Measurements from ENCODE around the gene CEP192.

DNA sequence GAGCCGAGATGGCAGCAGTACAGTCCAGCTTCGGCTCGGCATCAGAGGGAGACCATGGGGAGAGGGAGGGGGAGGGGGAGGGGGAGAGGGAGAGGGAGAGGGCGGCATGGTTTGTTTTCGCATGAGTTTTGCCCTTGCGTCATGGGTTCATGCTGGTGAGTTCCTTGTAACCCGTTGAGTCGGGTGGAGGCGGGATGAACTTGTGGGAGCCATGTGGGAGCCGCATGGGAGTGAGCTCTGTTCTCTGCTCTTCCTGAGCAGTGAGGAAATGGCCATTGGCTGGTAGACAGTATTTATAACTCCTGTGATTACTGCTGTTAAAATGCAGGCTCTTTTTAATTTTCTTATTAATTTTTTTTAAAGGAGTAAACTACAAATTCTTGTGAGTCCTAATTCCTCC lies 108.0 kb downstream of the CEP192 start:
- TF ChIP-seq, protein P1, sequence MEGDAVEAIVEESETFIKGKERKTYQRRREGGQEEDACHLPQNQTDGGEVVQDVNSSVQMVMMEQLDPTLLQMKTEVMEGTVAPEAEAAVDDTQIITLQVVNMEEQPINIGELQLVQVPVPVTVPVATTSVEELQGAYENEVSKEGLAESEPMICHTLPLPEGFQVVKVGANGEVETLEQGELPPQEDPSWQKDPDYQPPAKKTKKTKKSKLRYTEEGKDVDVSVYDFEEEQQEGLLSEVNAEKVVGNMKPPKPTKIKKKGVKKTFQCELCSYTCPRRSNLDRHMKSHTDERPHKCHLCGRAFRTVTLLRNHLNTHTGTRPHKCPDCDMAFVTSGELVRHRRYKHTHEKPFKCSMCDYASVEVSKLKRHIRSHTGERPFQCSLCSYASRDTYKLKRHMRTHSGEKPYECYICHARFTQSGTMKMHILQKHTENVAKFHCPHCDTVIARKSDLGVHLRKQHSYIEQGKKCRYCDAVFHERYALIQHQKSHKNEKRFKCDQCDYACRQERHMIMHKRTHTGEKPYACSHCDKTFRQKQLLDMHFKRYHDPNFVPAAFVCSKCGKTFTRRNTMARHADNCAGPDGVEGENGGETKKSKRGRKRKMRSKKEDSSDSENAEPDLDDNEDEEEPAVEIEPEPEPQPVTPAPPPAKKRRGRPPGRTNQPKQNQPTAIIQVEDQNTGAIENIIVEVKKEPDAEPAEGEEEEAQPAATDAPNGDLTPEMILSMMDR (IDR thresholded peaks at IDR 0.05 in 4 of 5, conservative IDR thresholded peaks at IDR 0.05 in 1 of 5) = no peak
- TF ChIP-seq POLR2A (IDR thresholded peaks at IDR 0.05) = no peak

Data from gastrocnemius medialis (tissue), 4 donors.